H1 (cell line): ENCODE data around the gene CHPF. TPM values are rescaled to one million over a fixed set of nuclear protein-coding genes. Genes with fewer than 3 reads are reported as not detected.
A peak's percentile ranks its signal among the peaks of the same experiment; 100 is the strongest.

Experiments used
- CTCF ChIA-PET: fragments of 300-600 bp; sonication (Branson Sonifier 250); formaldehyde crosslinking; loops from one replicate; lab custom pipeline; 2021; ENCODE audit not compliant: partially characterized antibody; lab: Charles Lee
- POLR2A ChIA-PET: fragments of 300-600 bp; sonication (Branson Sonifier 250); formaldehyde crosslinking; loops from one replicate; lab custom pipeline; 2021; ENCODE audit warnings: inconsistent platforms; ENCODE audit not compliant: partially characterized antibody; lab: Charles Lee
- DNase-seq, 2 experiments: peaks; one replicate each; pipeline versions ENCODE4 v3.0.0 to v3.0.0-alpha.2; 2010 to 2022; ENCODE audit warnings: low spot score in 2 of 2, low read depth in 1 of 2, mixed read lengths in 1 of 2
- FAIRE-seq: peaks from 2 replicates; lab custom pipeline; 2011; peaks lifted over from hg19 to GRCh38; lab: Jason Lieb, UNC
- H2AFZ ChIP-seq: 2 replicates; pipeline ENCODE4 v1.8.1; 2012; ENCODE audit warnings: low read length, inconsistent platforms
- H2AK5ac ChIP-seq: 2 replicates; pipeline ENCODE4 v1.6.1; 2013; ENCODE audit warnings: low read depth, low read length
- H2BK120ac ChIP-seq: replicated peaks from 2 replicates; pipeline ENCODE3; 2013; ENCODE audit warnings: low read depth, low read length, inconsistent platforms
- H2BK12ac ChIP-seq: 2 replicates; pipeline ENCODE4 v1.6.1; 2013; ENCODE audit warnings: low read depth, low read length
- H2BK15ac ChIP-seq: 2 replicates; pipeline ENCODE4 v1.6.1; 2013; ENCODE audit warnings: low read length
- H2BK20ac ChIP-seq: 2 replicates; pipeline ENCODE4 v1.6.1; 2013; ENCODE audit warnings: low read length
- H2BK5ac ChIP-seq: 2 replicates; pipeline ENCODE4 v1.6.1; 2013; ENCODE audit warnings: low read depth, low read length
- H3K14ac ChIP-seq: 2 replicates; pipeline ENCODE4 v1.6.1; 2013; ENCODE audit warnings: inconsistent platforms; ENCODE audit not compliant: insufficient read length
- H3K18ac ChIP-seq: 2 replicates; pipeline ENCODE4 v1.6.1; 2013; ENCODE audit warnings: low read length; ENCODE audit errors: extremely low read depth
- H3K23ac ChIP-seq: 2 replicates; pipeline ENCODE4 v1.6.1; 2013; ENCODE audit warnings: inconsistent platforms; ENCODE audit not compliant: insufficient read length
- H3K23me2 ChIP-seq: 2 replicates; pipeline ENCODE4 v1.6.1; 2013; ENCODE audit warnings: low read depth, low read length
- H3K27ac ChIP-seq: 2 replicates; pipeline ENCODE4 v1.6.1; 2011; ENCODE audit warnings: low read depth, low read length, inconsistent platforms
- H3K27me3 ChIP-seq, 4 experiments: replicated peaks in 1 of 4; 1 replicate in 1 of 4; 2 replicates in 3 of 4; pipeline versions ENCODE4 v1.6.1 to v1.8.1; 2011 to 2013; ENCODE audit warnings: low read length in 3 of 4, mild to moderate bottlenecking in 3 of 4, inconsistent platforms in 2 of 4, mixed read lengths in 2 of 4, moderate library complexity in 1 of 4; ENCODE audit not compliant: control insufficient read depth in 3 of 4, insufficient read depth in 3 of 4; ENCODE audit errors: extremely low read depth in 1 of 4
- H3K36me3 ChIP-seq, 4 experiments: 2 replicates each; pipeline versions ENCODE4 v1.6.1 to v1.8.1; 2011 to 2013; ENCODE audit warnings: mild to moderate bottlenecking in 4 of 4, low read length in 3 of 4, moderate library complexity in 2 of 4, control low read depth in 1 of 4, inconsistent platforms in 1 of 4; ENCODE audit not compliant: insufficient read depth in 4 of 4, control insufficient read depth in 2 of 4
- H3K4ac ChIP-seq: replicated peaks from 2 replicates; pipeline ENCODE3; 2013; ENCODE audit warnings: low read length, low read depth, mixed read lengths, inconsistent platforms; ENCODE audit not compliant: insufficient read length
- H3K4me1 ChIP-seq, 4 experiments: replicated peaks in 1 of 4; 1 replicate in 1 of 4; 2 replicates in 3 of 4; pipeline versions ENCODE4 v1.6.1 to v1.8.1; 2011 to 2013; ENCODE audit warnings: low read length in 3 of 4, inconsistent platforms in 2 of 4, mixed read lengths in 1 of 4; ENCODE audit not compliant: insufficient read depth in 4 of 4, control insufficient read depth in 3 of 4
- H3K4me2 ChIP-seq, 2 experiments: 2 replicates each; pipeline versions ENCODE4 v1.6.1 to v1.8.1; 2011 to 2013; ENCODE audit warnings: low read depth in 2 of 2, low read length in 2 of 2, control low read depth in 1 of 2, inconsistent platforms in 1 of 2, mild to moderate bottlenecking in 1 of 2; ENCODE audit not compliant: insufficient read depth in 1 of 2
- H3K4me3 ChIP-seq, 4 experiments: fragments of 200-600, 300-600 bp in 1 of 4; sonication (generic), shearing (Covaris generic), sonication (Bioruptor Twin) in 1 of 4; 2 replicates each; pipeline versions ENCODE4 v1.5.1 to v1.8.1; 2011 to 2016; ENCODE audit warnings: low read length in 4 of 4, low read depth in 3 of 4, control low read depth in 2 of 4, inconsistent platforms in 2 of 4, mild to moderate bottlenecking in 2 of 4, mixed read lengths in 1 of 4, moderate library complexity in 1 of 4; ENCODE audit not compliant: insufficient read depth in 2 of 4; ENCODE audit errors: extremely low read depth in 1 of 4
- H3K56ac ChIP-seq: replicated peaks from 2 replicates; pipeline ENCODE3; 2013; ENCODE audit warnings: low read depth, mild to moderate bottlenecking, mixed read lengths, low read length, inconsistent platforms; ENCODE audit not compliant: insufficient read length
- H3K79me1 ChIP-seq: 2 replicates; pipeline ENCODE4 v1.6.1; 2013; ENCODE audit warnings: low read depth, low read length, control low read depth
- H3K79me2 ChIP-seq, 2 experiments: 2 replicates each; pipeline versions ENCODE4 v1.6.1 to v1.8.1; 2012 to 2013; ENCODE audit warnings: low read length in 2 of 2, mild to moderate bottlenecking in 2 of 2, inconsistent platforms in 1 of 2; ENCODE audit not compliant: insufficient read depth in 2 of 2, control insufficient read depth in 1 of 2
- H3K9ac ChIP-seq, 4 experiments: replicated peaks in 1 of 4; 1 replicate in 1 of 4; 2 replicates in 3 of 4; pipeline versions ENCODE4 v1.6.1 to v1.8.1; 2011 to 2013; ENCODE audit warnings: low read depth in 3 of 4, low read length in 3 of 4, control low read depth in 2 of 4, mild to moderate bottlenecking in 2 of 4, moderate library complexity in 2 of 4, inconsistent platforms in 1 of 4; ENCODE audit errors: extremely low read depth in 1 of 4
- H3K9me3 ChIP-seq, 2 experiments: 2 replicates each; pipeline versions ENCODE4 v1.6.1 to v1.8.1; 2012 to 2013; ENCODE audit warnings: mild to moderate bottlenecking in 2 of 2, moderate library complexity in 2 of 2, control low read depth in 1 of 2, inconsistent platforms in 1 of 2, low read depth in 1 of 2, low read length in 1 of 2, mixed read lengths in 1 of 2; ENCODE audit not compliant: insufficient read depth in 2 of 2
- H4K20me1 ChIP-seq, 2 experiments: replicated peaks in 1 of 2; 2 replicates each; pipeline versions ENCODE3 to v1.8.1; 2011 to 2013; ENCODE audit warnings: inconsistent platforms in 2 of 2, low read length in 2 of 2, mild to moderate bottlenecking in 1 of 2; ENCODE audit not compliant: insufficient read depth in 2 of 2, control insufficient read depth in 1 of 2
- H4K5ac ChIP-seq: 2 replicates; pipeline ENCODE4 v1.6.1; 2013; ENCODE audit warnings: low read length, low read depth, mixed read lengths, inconsistent platforms; ENCODE audit not compliant: insufficient read length
- H4K8ac ChIP-seq: 2 replicates; pipeline ENCODE4 v1.8.0; 2013; ENCODE audit warnings: mild to moderate bottlenecking, moderate library complexity, low read length, inconsistent platforms; ENCODE audit not compliant: insufficient read depth; ENCODE audit errors: extremely low read depth
- H4K91ac ChIP-seq: replicated peaks from 2 replicates; pipeline ENCODE3; 2013; ENCODE audit warnings: low read length, mixed read lengths, inconsistent platforms; ENCODE audit not compliant: insufficient read length
- EGR1 ChIP-seq: IDR thresholded peaks from 2 replicates; pipeline ENCODE4 v1.6.1; 2011; ENCODE audit warnings: low read depth, low read length, borderline replicate concordance
- GTF2F1 ChIP-seq: IDR thresholded peaks from 2 replicates; pipeline ENCODE4 v1.6.1; 2012; ENCODE audit warnings: low read depth, low read length, improper control_type of control experiment, borderline replicate concordance
- MAX ChIP-seq: IDR thresholded peaks from 2 replicates; pipeline ENCODE4 v1.6.1; 2012; ENCODE audit warnings: inconsistent platforms
- NANOG ChIP-seq: IDR thresholded peaks from 2 replicates; pipeline ENCODE4 v1.6.1; 2011; ENCODE audit warnings: low read length, low read depth, mild to moderate bottlenecking, inconsistent platforms; ENCODE audit not compliant: insufficient read depth, poor library complexity, severe bottlenecking
- POLR2AphosphoS5 ChIP-seq: IDR thresholded peaks from 2 replicates; pipeline ENCODE4 v1.6.1; 2011; ENCODE audit warnings: low read depth, low read length
- WGBS, 2 experiments: shearing (Covaris generic) in 1 of 2; methylation state at CpG; one replicate each; pipeline versions ENCODE4 v1.1.6 to v1.1.7; 2013 to 2015; ENCODE audit warnings: low lambda C conversion rate in 2 of 2, mixed read lengths in 2 of 2, inconsistent platforms in 1 of 2, low coverage in 1 of 2, missing lambda C conversion rate in 1 of 2; ENCODE audit not compliant: insufficient replicate concordance in 2 of 2, insufficient coverage in 1 of 2, insufficient read length in 1 of 2; ENCODE audit errors: extremely low coverage in 1 of 2, missing lambda C conversion rate in 1 of 2; 5-methylcytosine and 5-hydroxymethylcytosine counted together
- polyA plus RNA-seq, 7 experiments: library from polyadenylated mRNA; depleted of rRNA in 3 of 7; stranded (reverse) in 5 of 7; unstranded in 2 of 7; fragments of >200 nt in 5 of 7; fragments of 200-250 nt in 2 of 7; gene quantifications; 1 replicate in 5 of 7; 2 replicates in 1 of 7; 4 replicates in 1 of 7; pipeline versions ENCODE4 v1.2.1 to v1.2.3, GENCODE V29; 2011 to 2013; ENCODE audit warnings: missing spikeins in 2 of 7, mixed read lengths in 2 of 7
- total RNA-seq: library from RNA; stranded (reverse); fragmentation: NEBNext Ultra II Directional; extraction: Animal tissue kit (Norgen Biotek cat#: 25700); gene quantifications from 2 replicates; pipeline ENCODE4 v1.2.1, GENCODE V29; 2021

The CHPF gene
- total and polyA plus RNA-seq, 2 of the 8 experiments (the other 6 are each of a cell fraction or from before 2014, with no cell fraction given), result 62.9 to 67.3 TPM

- Histone ChIP-seq H3K79me2 (peaks cover 0 to 4% of the 10 kb centered on the region in 2 experiments; a peak in 1 of 4 replicates), H3K23me2 (no peaks in the 10 kb centered on the region), H3K9me3 (no peaks in the 10 kb centered on the region; a peak in 1 of 4 replicates), H2BK20ac (peak overlapping the region; percentile 64; the same call in 1 of the 2 replicates), H3K4me2 (peak overlapping the region in 1 of 2 experiments; percentile 14; a peak in 2 of 4 replicates), H3K23ac (no peak overlapping the region), H3K18ac (peak overlapping the region; percentile 43; the same call in 1 of the 2 replicates), H2AFZ (no peak overlapping the region), H2BK12ac (peak overlapping the region; percentile 100), H3K27ac (no peak overlapping the region), H4K8ac (peak overlapping the region; percentile 73; the same call in 1 of the 2 replicates), H3K4me3 (no peak overlapping the region), H3K56ac (peak overlapping the region; percentile 7), H3K36me3 (peaks cover 0 to 41% (median 11%) of the 10 kb centered on the region in 4 experiments; a peak in 6 of 8 replicates), H2BK15ac (peak overlapping the region; percentile 83; the same call in 1 of the 2 replicates), H3K79me1 (0 out of 2 replicates have a peak, but pooled peaks cover 2% of the 10 kb centered on the region), H4K5ac (no peak overlapping the region), H3K27me3 (no peaks in the 10 kb centered on the region), H3K4me1 (peaks cover 6 to 60% (median 49%) of the 10 kb centered on the region in 4 experiments), H3K14ac (no peak overlapping the region), H2BK5ac (peak overlapping the region; percentile 97)
- no peak for DNase-seq
- no peak for FAIRE-seq
- POLR2A ChIA-PET, result interaction anchor here (0.6 to 17.5 kb wide), 17 partner anchors 9 to 139 kb away, joined by 3 to 293 read pairs (median 5); partner anchors contain the start of genes CHPF, INHA, OBSL1 and STK11IP
- TF ChIP-seq NANOG, result no peak
- TF ChIP-seq GTF2F1, result no peak
- no peak for TF ChIP-seq EGR1
- peak; percentile 24; the same call in 1 of the 2 replicates for TF ChIP-seq MAX
- peak; percentile 33; the same call in 1 of the 2 replicates for TF ChIP-seq POLR2AphosphoS5
- TF ChIP-seq, all 59 proteins: peak for 2
- CTCF ChIA-PET, result interaction anchor here (1.0 to 19.7 kb wide), 14 partner anchors 12 to 158 kb away, joined by 3 to 293 read pairs (median 24); partner anchors contain the start of genes CHPF, STK11IP and TMEM198
- H4K91ac ChIP-seq, result no peak overlapping the region
- no peak overlapping the region for H2BK120ac ChIP-seq
- no peaks in the 10 kb centered on the region for H4K20me1 ChIP-seq
- H2AK5ac ChIP-seq, result peak overlapping the region; percentile 92
- peak overlapping the region; percentile 41 for H3K4ac ChIP-seq
- no peak overlapping the region for H3K9ac ChIP-seq
- WGBS, 2 experiments, result 84% methylated on average over 29 of the region's 35 CpGs; no CpG with 5 or more reads in 1 of the 2 experiments
Observed at GRCh38 chr2:219562049-219563020, 18.7 kb upstream of the CHPF start.
